ENCODE measurements around the gene CACNA2D3.

GRCh38 chr3:54761637-54762036 lies 639.3 kb downstream of the CACNA2D3 start:
- no peak for TF ChIP-seq CTCF (IDR thresholded peaks at IDR 0.05)
- no peak for TF ChIP-seq MAZ (IDR thresholded peaks at IDR 0.05; ENCODE audit: borderline replicate concordance, low read depth, low read length)
- TF ChIP-seq POLR2A (IDR thresholded peaks at IDR 0.05; ENCODE audit: low read length) = no peak
- TF ChIP-seq RFX5 (IDR thresholded peaks at IDR 0.05) = no peak
- no peak for TF ChIP-seq ESRRA (IDR thresholded peaks at IDR 0.05; ENCODE audit: borderline replicate concordance, low read length)
- no peak for TF ChIP-seq REST (IDR thresholded peaks at IDR 0.05)
- TF ChIP-seq NPAS2 (CRISPR knock-in tag; IDR thresholded peaks at IDR 0.05; ENCODE audit: borderline replicate concordance) = no peak
- no peak for TF ChIP-seq JUN (IDR thresholded peaks at IDR 0.05)
- no peak for TF ChIP-seq HEYL (CRISPR knock-in tag; IDR thresholded peaks at IDR 0.05)
- TF ChIP-seq USF2 (IDR thresholded peaks at IDR 0.05) = no peak
- no peak for TF ChIP-seq EP300 (IDR thresholded peaks at IDR 0.05)

Data from A549 (cell line).